Lower leg skin (tissue), 4 donors: Measurements from ENCODE around the gene CD79B. TPM values are rescaled to one million over a fixed set of nuclear protein-coding genes. Genes with fewer than 3 reads are reported as not detected.
"Not testable (repeated sequence)": the region's sequence is repeated elsewhere in the genome, so short reads cannot be mapped to it uniquely, and the experiment has no call there.

Source experiments
- DNase-seq, 2 donors: peaks; one replicate each; pipeline ENCODE4 v3.0.0-alpha.2; 2019; ENCODE audit warnings: low spot score in 2 of 2
- H3K4me3 ChIP-seq: fragments of 200-600 bp; sonication (generic); 2 replicates; pipeline ENCODE4 v1.5.1; 2017; ENCODE audit warnings: mild to moderate bottlenecking, low read depth; ENCODE audit not compliant: poor library complexity, severe bottlenecking
- POLR2A ChIP-seq, 2 donors: fragments of 450-650 bp; IDR thresholded peaks; one replicate each; pipeline ENCODE4 v1.6.1; 2016 to 2017; ENCODE audit warnings: antibody characterized with exemption in 2 of 2, mild to moderate bottlenecking in 1 of 2, moderate library complexity in 1 of 2
- WGBS, 2 donors: methylation state at CpG; one replicate each; pipeline ENCODE4 v1.1.5; 2018; 5-methylcytosine and 5-hydroxymethylcytosine counted together
- intact Hi-C: fragments of 100-400 bp; cut with DNase I; formaldehyde crosslinking; loops from one replicate; pipeline ENCODE4 v1.15.0; 2023; ENCODE audit warnings: low total_unique reads
- total RNA-seq, 4 donors: library from RNA; depleted of rRNA; stranded (reverse); fragments of >200 nt; gene quantifications; one replicate each; pipeline ENCODE4 v1.1.0, GENCODE V29; 2016
- TF ChIP-seq, protein P1 (sequence below), 3 donors: fragments of 450-650 bp; IDR thresholded peaks; one replicate each; pipeline ENCODE4 v1.5.1; 2016; ENCODE audit warnings: antibody characterized with exemption in 3 of 3, mild to moderate bottlenecking in 3 of 3, moderate library complexity in 2 of 3

The CD79B gene
- total RNA-seq, 4 donors from 2014 or later: 0.72 to 5.8 (median 3.5) TPM

DNA sequence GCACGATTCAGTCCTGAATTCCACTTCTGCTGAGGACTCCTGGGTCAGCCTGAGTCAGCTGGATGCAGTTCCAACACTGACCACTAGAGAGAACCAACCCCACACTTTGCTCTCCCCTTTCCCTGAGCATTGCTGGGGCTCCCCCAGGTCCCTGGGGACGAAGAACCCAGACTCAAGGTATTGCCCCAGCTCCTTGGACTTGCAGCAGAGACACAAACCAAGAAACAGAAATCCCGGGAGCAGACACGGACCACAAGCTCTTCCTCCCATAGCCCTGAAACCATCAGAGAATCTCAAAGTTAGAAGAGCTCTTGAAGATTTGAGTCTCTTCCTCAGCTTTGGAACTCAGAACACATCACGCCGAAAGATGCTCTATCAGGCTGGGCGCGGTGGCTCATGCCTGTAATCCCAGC is 12.8 kb downstream of the CD79B start:
- H3K4me3 ChIP-seq: no peak overlapping the region
- intact Hi-C loops: loop anchor here (10.0 kb wide), 3 partner anchors 105 to 365 kb away; partner anchors contain the start of genes ERN1 and ICAM2
- TF ChIP-seq, protein P1, sequence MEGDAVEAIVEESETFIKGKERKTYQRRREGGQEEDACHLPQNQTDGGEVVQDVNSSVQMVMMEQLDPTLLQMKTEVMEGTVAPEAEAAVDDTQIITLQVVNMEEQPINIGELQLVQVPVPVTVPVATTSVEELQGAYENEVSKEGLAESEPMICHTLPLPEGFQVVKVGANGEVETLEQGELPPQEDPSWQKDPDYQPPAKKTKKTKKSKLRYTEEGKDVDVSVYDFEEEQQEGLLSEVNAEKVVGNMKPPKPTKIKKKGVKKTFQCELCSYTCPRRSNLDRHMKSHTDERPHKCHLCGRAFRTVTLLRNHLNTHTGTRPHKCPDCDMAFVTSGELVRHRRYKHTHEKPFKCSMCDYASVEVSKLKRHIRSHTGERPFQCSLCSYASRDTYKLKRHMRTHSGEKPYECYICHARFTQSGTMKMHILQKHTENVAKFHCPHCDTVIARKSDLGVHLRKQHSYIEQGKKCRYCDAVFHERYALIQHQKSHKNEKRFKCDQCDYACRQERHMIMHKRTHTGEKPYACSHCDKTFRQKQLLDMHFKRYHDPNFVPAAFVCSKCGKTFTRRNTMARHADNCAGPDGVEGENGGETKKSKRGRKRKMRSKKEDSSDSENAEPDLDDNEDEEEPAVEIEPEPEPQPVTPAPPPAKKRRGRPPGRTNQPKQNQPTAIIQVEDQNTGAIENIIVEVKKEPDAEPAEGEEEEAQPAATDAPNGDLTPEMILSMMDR (IDR thresholded peaks at IDR 0.05): peak in 2 of 3 donors; percentile 35 to 95
- TF ChIP-seq POLR2A (IDR thresholded peaks at IDR 0.05): no peak
- peak in 1 of 2 donors; percentile 47 for DNase-seq
- 43 to 44% methylated on average over 8 of the region's 8 CpGs for WGBS, 2 donors

DNA sequence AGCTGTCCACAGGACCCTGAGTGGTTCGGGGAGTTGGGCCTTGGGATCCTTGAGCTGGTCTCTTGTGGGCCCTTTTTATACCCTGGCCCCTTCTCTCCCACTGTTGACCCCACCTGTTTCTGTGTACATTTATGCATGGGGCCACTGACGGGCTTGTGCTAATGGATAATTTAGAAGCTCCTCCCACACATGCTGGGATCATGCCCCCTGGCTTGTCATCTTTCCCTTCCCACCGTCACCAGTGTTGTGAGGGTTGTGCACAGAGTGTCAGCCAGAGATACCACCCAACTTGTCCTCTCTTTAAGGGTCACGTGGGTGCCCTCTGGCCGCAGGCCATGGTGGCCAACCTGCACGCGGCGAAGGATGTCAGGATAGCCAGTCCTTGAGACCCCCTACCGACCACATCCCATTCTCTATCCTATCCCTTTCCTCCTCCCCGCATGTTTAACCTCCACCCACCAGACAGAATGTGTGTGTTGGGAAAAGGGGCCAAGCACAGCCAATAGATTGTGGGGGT is 13.3 kb downstream of the CD79B start, which contains the start of gene GH1:
Gene GH1, minus strand, starts transcription at position 51 of the 517 bp plus-strand sequence. CDS start 63 bp downstream, outside the sequence.
- 52 to 55% methylated on average over 10 of the region's 10 CpGs for WGBS, 2 donors
- intact Hi-C loops: loop anchor here (10.0 kb wide), 3 partner anchors 106 to 366 kb away; partner anchors contain the start of genes ERN1 and ICAM2
- DNase-seq: not testable (repeated sequence)

DNA sequence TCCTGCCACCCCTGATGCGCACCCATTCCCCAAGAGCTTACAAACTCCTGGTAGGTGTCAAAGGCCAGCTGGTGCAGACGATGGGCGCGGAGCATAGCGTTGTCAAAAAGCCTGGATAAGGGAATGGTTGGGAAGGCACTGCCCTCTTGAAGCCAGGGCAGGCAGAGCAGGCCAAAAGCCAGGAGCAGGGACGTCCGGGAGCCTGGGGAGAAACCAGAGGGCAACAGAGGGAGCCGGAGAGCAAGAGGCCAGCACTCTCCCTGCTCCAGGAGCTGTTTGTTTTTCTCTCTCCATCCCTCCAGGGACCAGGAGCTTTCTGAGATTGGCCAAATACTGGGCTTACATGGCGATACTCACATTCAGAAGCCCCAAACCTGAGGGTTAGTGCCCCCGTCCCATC is 13.8 kb downstream of the CD79B start:
- intact Hi-C loops: loop anchor here (10.0 kb wide), 3 partner anchors 106 to 366 kb away; partner anchors contain the start of genes ERN1 and ICAM2
- 57 to 64% methylated on average over 10 of the region's 10 CpGs for WGBS, 2 donors
- H3K4me3 ChIP-seq: no peak overlapping the region
- no peak for DNase-seq
- no peak for TF ChIP-seq POLR2A (IDR thresholded peaks at IDR 0.05)
- TF ChIP-seq, protein P1 (IDR thresholded peaks at IDR 0.05): no peak

More for the DNA sequence above, 13.3 kb downstream of the CD79B start, which contains the start of gene GH1:
- H3K4me3 ChIP-seq: not testable (repeated sequence)

DNA sequence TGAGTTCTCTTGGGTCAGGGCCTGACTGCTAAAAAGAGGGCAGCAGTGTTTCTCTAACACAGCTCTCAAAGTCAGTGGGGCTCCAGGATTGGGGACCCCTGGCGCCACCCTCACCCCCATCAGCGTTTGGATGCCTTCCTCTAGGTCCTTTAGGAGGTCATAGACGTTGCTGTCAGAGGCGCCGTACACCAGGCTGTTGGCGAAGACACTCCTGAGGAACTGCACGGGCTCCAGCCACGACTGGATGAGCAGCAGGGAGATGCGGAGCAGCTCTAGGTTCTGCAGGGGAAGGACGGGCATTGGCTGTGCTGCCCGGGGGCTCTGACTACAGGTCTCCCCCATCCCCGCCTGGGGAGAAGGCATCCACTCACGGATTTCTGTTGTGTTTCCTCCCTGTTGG is 14.5 kb downstream of the CD79B start:
- no peak for DNase-seq
- TF ChIP-seq, protein P1 (IDR thresholded peaks at IDR 0.05): no peak
- TF ChIP-seq POLR2A (IDR thresholded peaks at IDR 0.05): no peak
- 80 to 84% methylated on average over 7 to 13 of the region's 13 CpGs for WGBS, 2 donors
- no peak overlapping the region for H3K4me3 ChIP-seq
- intact Hi-C loops: loop anchor here (10.0 kb wide), 3 partner anchors 107 to 367 kb away; partner anchors contain the start of genes ERN1 and ICAM2

DNA sequence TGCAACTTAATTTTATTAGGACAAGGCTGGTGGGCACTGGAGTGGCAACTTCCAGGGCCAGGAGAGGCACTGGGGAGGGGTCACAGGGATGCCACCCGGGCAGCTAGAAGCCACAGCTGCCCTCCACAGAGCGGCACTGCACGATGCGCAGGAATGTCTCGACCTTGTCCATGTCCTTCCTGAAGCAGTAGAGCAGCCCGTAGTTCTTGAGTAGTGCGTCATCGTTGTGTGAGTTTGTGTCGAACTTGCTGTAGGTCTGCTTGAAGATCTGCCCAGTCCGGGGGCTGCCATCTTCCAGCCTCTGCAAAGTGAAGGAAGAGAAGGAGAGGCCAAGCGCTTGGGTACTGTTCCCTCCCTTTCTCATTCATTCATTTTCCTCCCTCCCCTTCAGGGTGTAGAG is 14.9 kb downstream of the CD79B start:
- intact Hi-C loops: loop anchor here (10.0 kb wide), 3 partner anchors 108 to 368 kb away; partner anchors contain the start of genes ERN1 and ICAM2
- 88 to 92% methylated on average over 11 of the region's 11 CpGs for WGBS, 2 donors

DNA sequence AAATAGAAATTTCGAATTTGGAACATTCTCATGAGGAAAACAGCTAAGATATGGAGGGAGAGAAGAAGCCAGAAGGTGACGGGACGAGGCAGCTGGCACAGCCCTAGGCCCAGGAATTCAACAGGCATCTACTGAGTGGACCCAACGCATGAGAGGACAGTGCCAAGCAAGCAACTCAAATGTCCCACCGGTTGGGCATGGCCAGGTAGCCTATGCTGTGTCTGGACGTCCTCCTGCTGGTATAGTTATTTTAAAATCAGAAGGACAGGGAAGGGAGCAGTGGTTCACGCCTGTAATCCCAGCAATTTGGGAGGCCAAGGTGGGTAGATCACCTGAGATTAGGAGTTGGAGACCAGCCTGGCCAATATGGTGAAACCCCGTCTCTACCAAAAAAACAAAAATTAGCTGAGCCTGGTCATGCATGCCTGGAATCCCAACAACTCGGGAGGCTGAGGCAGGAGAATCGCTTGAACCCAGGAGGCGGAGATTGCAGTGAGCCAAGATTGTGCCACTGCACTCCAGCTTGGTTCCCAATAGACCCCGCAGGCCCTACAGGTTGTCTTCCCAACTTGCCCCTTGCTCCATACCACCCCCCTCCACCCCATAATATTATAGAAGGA is 15.5 kb downstream of the CD79B start:
- intact Hi-C loops: loop anchor here (10.0 kb wide), 3 partner anchors 108 to 368 kb away; partner anchors contain the start of genes ERN1 and ICAM2
- DNase-seq: no peak
- WGBS, 2 donors: 78 to 86% methylated on average over 11 to 12 of the region's 12 CpGs
- no peak overlapping the region for H3K4me3 ChIP-seq
- no peak for TF ChIP-seq POLR2A (IDR thresholded peaks at IDR 0.05)
- TF ChIP-seq, protein P1 (IDR thresholded peaks at IDR 0.05): no peak

More for the DNA sequence above, 14.9 kb downstream of the CD79B start:
- DNase-seq, H3K4me3 ChIP-seq: not testable (repeated sequence)

DNA sequence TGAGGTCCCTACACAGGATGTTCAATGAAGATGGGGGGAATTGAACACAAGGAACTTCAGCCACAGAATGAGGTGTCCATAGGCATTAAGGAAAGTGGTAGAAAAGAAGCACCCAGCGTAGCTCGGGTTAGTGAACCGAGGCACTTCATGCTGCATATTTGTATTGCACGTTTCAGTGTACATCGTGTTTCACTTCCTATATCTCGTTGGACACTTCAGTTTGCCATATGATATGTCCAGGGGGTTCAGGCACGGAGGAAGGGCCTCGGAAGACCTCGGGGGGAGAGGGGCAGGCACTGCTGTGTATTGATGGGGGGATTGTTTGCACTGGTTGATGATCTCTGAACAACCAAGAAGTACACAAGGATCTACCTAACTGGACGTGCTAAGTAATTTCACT is 16.4 kb downstream of the CD79B start:
- not testable (repeated sequence) for DNase-seq, H3K4me3 ChIP-seq
- intact Hi-C loops: loop anchor here (10.0 kb wide), 3 partner anchors 109 to 369 kb away; partner anchors contain the start of genes ERN1 and ICAM2
- WGBS, 2 donors: 75 to 83% methylated on average over 10 of the region's 10 CpGs
